Body of pancreas (tissue), 4 donors: ENCODE data around the gene TTLL10. TPM values are rescaled to one million over a fixed set of nuclear protein-coding genes. Genes with fewer than 3 reads are reported as not detected.
A peak's percentile ranks its signal among the peaks of the same experiment; 100 is the strongest.

Experiments used
- ATAC-seq: fragments of 150-250 bp; one replicate; pipeline ENCODE4 v1.9.1; 2016
- DNase-seq, 4 donors: peaks; one replicate each; pipeline ENCODE4 v3.0.0-alpha.2; 2019
- H3K27ac ChIP-seq, 4 donors: fragments of 200-600 bp; sonication (generic); 1 replicate in 3 of 4; 2 replicates in 1 of 4; pipeline versions ENCODE4 v1.5.1 to v1.6.1; 2016 to 2019; ENCODE audit warnings: mild to moderate bottlenecking in 1 of 4, mixed read lengths in 1 of 4, moderate library complexity in 1 of 4
- H3K27me3 ChIP-seq, 2 donors: fragments of 200-600 bp; sonication (generic); one replicate each; pipeline ENCODE4 v1.6.0; 2016; ENCODE audit warnings: mild to moderate bottlenecking in 1 of 2
- H3K36me3 ChIP-seq, 2 donors: fragments of 200-600 bp; sonication (generic); replicated peaks in 1 of 2; 2 replicates each; pipeline ENCODE4 v1.5.1; 2016; ENCODE audit warnings: low read depth in 2 of 2; ENCODE audit not compliant: insufficient read depth in 1 of 2
- H3K4me1 ChIP-seq: fragments of 200-600 bp; sonication (generic); one replicate; pipeline ENCODE4 v1.6.0; 2016
- H3K4me3 ChIP-seq, 2 donors: fragments of 200-600 bp; sonication (generic); 1 replicate in 1 of 2; 2 replicates in 1 of 2; pipeline ENCODE4 v1.5.1; 2016 to 2019
- H3K9me3 ChIP-seq, 3 donors: fragments of 200-600 bp; sonication (generic); 1 replicate in 2 of 3; 2 replicates in 1 of 3; pipeline ENCODE4 v1.5.1; 2016
- CTCF ChIP-seq, 7 experiments: fragments of 450-650 bp in 4 of 7; fragments of 200-600 bp in 3 of 7; sonication (generic) in 3 of 7; IDR thresholded peaks; one replicate each; pipeline ENCODE4 v1.5.1; 2016 to 2019; ENCODE audit warnings: antibody characterized with exemption in 7 of 7
- POLR2A ChIP-seq, 3 donors: fragments of 450-650 bp; IDR thresholded peaks; one replicate each; pipeline ENCODE4 v1.6.1; 2016; ENCODE audit warnings: antibody characterized with exemption in 3 of 3, mild to moderate bottlenecking in 2 of 3
- WGBS, 2 donors: methylation state at CpG; one replicate each; pipeline ENCODE4 v1.1.5; 2017; 5-methylcytosine and 5-hydroxymethylcytosine counted together
- intact Hi-C: fragments of 100-400 bp; cut with DNase I; formaldehyde crosslinking; loops from one replicate; pipeline ENCODE4 v1.15.1; 2023
- total RNA-seq, 2 donors: library from RNA; depleted of rRNA; stranded (reverse); fragments of >200 nt; gene quantifications; one replicate each; pipeline ENCODE4 v1.1.0, GENCODE V29; 2016

TTLL10 gene
- total RNA-seq, 2 donors from 2014 or later: 0.66 to 0.78 TPM

- Histone ChIP-seq H3K9me3 (no peaks in the 10 kb centered on the region), H3K36me3 (no peaks in the 10 kb centered on the region), H3K4me1 (peaks cover 51% of the 10 kb centered on the region), H3K4me3 (no peak overlapping the region), H3K27me3 (no peaks in the 10 kb centered on the region), H3K27ac (peak overlapping the region; percentile 59 to 82 (median 72))
- peak in 2 of 3 donors; percentile 10 to 28 for TF ChIP-seq POLR2A (IDR thresholded peaks at IDR 0.05)
- TF ChIP-seq CTCF (IDR thresholded peaks at IDR 0.05): no peak
- intact Hi-C loops: no loop called here
- DNase-seq: peak; percentile 44 to 72 (median 58)
- WGBS, 2 donors: 63 to 64% methylated on average over 32 to 46 of the region's 48 CpGs
- peak; percentile 24 for ATAC-seq
These were observed 41.4 kb upstream of the TTLL10 start for GRCh38 chr1:1132042-1132950.

GRCh38 chr1:1132956-1133750 lies 40.5 kb upstream of the TTLL10 start:
- H3K4me1 ChIP-seq: peaks cover 42% of the 10 kb centered on the region
- no peak overlapping the region for H3K4me3 ChIP-seq
- no peaks in the 10 kb centered on the region for H3K27me3 ChIP-seq
- peak; percentile 58 to 78 (median 74) for DNase-seq
- no peaks in the 10 kb centered on the region for H3K9me3 ChIP-seq
- no peaks in the 10 kb centered on the region for H3K36me3 ChIP-seq
- TF ChIP-seq POLR2A (IDR thresholded peaks at IDR 0.05) (peak in 2 of 3 donors; percentile 14 to 34), CTCF (IDR thresholded peaks at IDR 0.05) (no peak)
- peak overlapping the region; percentile 59 to 82 (median 72) for H3K27ac ChIP-seq
- ATAC-seq: peak; percentile 71
- intact Hi-C loops: no loop called here
- 58 to 63% methylated on average over 19 to 32 of the region's 32 CpGs for WGBS, 2 donors

DNA sequence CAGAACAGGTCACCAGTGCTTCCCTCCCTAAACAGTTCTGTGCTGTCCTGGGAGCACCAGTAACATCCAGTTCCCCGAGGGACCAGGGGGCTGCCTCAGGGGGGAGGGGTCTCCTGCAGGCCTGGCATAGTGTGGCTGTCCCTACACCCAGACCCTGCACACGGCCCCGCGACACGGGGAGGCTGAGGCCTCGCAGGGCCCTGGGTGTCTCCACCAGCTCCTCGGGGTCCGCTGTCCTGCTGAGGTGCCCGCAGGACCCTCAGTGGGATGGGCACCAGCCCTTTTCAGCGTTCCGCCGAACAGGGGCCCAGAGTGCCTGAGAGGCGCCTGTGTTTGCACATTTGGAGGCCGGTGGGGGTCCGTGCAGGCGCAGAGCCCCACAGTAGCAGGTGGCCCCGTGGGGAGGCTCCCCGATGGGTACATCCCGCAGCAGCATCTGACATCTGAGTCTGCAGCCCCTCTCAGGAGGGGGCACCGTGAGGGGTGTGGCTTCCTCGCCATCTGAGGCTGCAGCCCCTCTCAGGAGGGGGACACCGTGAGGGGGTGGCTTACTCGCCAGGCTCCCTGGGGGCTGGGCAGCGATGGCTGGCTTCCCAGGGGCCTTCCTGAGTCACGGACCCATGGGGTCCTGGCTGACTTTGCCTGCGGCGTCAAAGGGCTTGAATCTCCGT lies 39.2 kb upstream of the TTLL10 start:
- intact Hi-C loops: no loop called here
- DNase-seq (no peak), ATAC-seq (no peak)
- no peaks in the 10 kb centered on the region for H3K36me3 ChIP-seq
- 78 to 87% methylated on average over 3 to 26 of the region's 28 CpGs for WGBS, 2 donors
- no peaks in the 10 kb centered on the region for H3K27me3 ChIP-seq
- peak overlapping the region in 3 of 4 donors; percentile 25 to 82 (median 59) for H3K27ac ChIP-seq
- TF ChIP-seq CTCF (IDR thresholded peaks at IDR 0.05): no peak
- TF ChIP-seq POLR2A (IDR thresholded peaks at IDR 0.05): no peak
- H3K4me1 ChIP-seq: peaks cover 35% of the 10 kb centered on the region
- H3K4me3 ChIP-seq: no peak overlapping the region
- no peaks in the 10 kb centered on the region for H3K9me3 ChIP-seq

DNA sequence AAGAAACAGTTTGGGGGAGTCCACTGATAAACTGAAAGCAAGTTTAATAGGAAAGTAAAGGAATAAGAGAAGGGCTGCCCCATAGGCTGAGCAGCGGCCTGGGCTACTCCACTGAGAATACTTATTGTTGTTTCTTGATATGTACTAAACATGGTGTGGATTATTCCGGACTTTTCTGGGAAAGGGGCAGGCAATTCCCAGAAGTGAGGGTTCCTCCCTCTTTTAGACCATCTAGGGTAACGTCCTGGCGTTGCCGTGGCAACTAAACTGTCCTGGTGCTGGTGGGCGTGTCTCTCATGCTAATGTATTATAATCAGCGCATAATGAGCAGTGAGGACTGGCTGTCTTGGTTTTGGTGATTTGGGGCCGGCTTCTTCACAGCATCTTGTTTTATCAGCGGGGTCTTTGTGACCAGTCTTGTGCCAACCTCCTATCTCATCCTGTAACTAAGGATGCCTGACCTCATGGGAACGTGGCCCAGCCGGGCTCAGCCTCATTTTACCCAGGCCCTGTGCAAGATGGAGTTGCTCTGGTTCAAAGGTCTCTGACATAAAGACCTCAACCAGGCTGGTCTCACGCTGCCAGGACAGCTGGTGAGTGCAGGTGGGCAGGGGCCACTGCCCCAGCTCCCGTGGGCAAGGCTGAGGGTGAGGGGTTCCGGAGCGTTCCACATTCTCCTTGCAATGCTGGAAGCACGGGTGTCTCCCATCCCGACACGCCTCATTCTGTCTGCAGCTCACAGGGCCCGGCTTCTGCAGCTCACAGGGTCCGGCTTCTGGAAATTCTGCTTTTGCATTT lies 38.1 kb upstream of the TTLL10 start:
- no peaks in the 10 kb centered on the region for H3K36me3 ChIP-seq
- 68 to 87% methylated on average over 8 to 20 of the region's 20 CpGs for WGBS, 2 donors
- ATAC-seq (no peak), DNase-seq (no peak)
- peaks cover 35% of the 10 kb centered on the region for H3K4me1 ChIP-seq
- no peaks in the 10 kb centered on the region for H3K27me3 ChIP-seq
- intact Hi-C loops: no loop called here
- no peak overlapping the region for H3K4me3 ChIP-seq
- no peak overlapping the region for H3K27ac ChIP-seq
- TF ChIP-seq CTCF (IDR thresholded peaks at IDR 0.05) (no peak), POLR2A (IDR thresholded peaks at IDR 0.05) (no peak)
- H3K9me3 ChIP-seq: no peaks in the 10 kb centered on the region
